OCI-LY3 (cell line): ENCODE results near the gene C3orf20.

ENCODE experiments used
- EZH2phosphoT487 ChIP-seq: fragments of 200-600 bp; shearing (Covaris generic); IDR thresholded peaks from 2 replicates; pipeline ENCODE4 v1.6.1; 2018; ENCODE audit warnings: antibody characterized with exemption, mixed run types, low read depth
- TF ChIP-seq, protein P1 (sequence below): fragments of 200-600, 300-600 bp; sonication (generic); IDR thresholded peaks from 2 replicates; pipeline ENCODE4 v1.5.1; 2014; ENCODE audit warnings: antibody characterized with exemption, low read length, low read depth

DNA sequence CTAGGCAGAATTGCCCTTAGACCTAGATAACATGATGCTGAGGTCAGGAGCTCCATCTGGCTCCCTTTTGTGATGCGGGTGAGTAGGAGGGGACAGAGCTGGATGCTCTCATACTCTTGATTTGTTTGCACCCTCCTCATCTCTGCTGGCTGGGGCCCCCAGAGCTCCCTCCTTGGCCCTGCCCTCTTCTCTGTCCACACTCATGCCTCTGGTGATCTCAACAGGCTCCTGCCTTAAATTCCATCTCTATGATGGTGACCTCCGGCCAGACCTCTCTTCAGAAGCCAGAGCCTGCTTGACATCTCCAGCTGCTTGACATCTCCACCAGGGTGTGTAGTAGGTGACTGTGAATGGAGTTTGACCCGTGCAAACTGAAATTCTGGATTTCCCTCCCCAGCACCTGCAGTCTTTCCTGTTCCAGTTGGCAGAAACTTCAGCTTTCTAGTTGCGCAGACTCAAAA, 139.5 kb downstream of the C3orf20 start:
- TF ChIP-seq, protein P1, sequence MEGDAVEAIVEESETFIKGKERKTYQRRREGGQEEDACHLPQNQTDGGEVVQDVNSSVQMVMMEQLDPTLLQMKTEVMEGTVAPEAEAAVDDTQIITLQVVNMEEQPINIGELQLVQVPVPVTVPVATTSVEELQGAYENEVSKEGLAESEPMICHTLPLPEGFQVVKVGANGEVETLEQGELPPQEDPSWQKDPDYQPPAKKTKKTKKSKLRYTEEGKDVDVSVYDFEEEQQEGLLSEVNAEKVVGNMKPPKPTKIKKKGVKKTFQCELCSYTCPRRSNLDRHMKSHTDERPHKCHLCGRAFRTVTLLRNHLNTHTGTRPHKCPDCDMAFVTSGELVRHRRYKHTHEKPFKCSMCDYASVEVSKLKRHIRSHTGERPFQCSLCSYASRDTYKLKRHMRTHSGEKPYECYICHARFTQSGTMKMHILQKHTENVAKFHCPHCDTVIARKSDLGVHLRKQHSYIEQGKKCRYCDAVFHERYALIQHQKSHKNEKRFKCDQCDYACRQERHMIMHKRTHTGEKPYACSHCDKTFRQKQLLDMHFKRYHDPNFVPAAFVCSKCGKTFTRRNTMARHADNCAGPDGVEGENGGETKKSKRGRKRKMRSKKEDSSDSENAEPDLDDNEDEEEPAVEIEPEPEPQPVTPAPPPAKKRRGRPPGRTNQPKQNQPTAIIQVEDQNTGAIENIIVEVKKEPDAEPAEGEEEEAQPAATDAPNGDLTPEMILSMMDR = no peak
- no peak for TF ChIP-seq EZH2phosphoT487
